DND-41 (cell line): Measurements from ENCODE around the gene TRIM7.

Experiments
- CTCF ChIP-seq: IDR thresholded peaks from 2 replicates; pipeline ENCODE4 v1.5.1; 2012; ENCODE audit warnings: borderline replicate concordance, low read length, moderate library complexity, mild to moderate bottlenecking; ENCODE audit not compliant: poor library complexity, severe bottlenecking; ENCODE audit errors: extremely low read depth
- EZH2 ChIP-seq: IDR thresholded peaks from 3 replicates; pipeline ENCODE4 v1.6.1; 2012; ENCODE audit warnings: borderline replicate concordance, low read depth, mild to moderate bottlenecking, moderate library complexity, low read length, inconsistent platforms; ENCODE audit not compliant: severe bottlenecking

GRCh38 chr5:181241393-181241975 lies 36.5 kb upstream of the TRIM7 start:
- TF ChIP-seq EZH2 (no peak), CTCF (no peak)
